Activated CD8-positive, alpha-beta memory T cell treated with anti-CD3 and anti-CD28 coated beads, Interleukin-2, amount 10 ng/mL, durations not matched to agents 7 days and 5 days (primary cell): ENCODE results near the gene JPH4. TPM values are rescaled to one million over a fixed set of nuclear protein-coding genes. Genes with fewer than 3 reads are reported as not detected.

Source experiments
- total RNA-seq, 2 experiments: library from RNA; stranded (reverse); gene quantifications; one replicate each; pipeline ENCODE4 v1.2.3, GENCODE V29; 2021

Gene JPH4
- total RNA-seq, 2 experiments from 2014 or later, result 0.77 TPM; not detected in 1

Other genes with a start within 250 kb of the JPH4 start
- gene SLC22A17, start 225.9 kb downstream of the JPH4 start, total RNA-seq, result 1 to 10 TPM; 1.7 to 2.8 TPM
- gene EFS, start 213.6 kb downstream of the JPH4 start, total RNA-seq, result not detected
- not detected for gene IL25, start 206.0 kb downstream of the JPH4 start, total RNA-seq
- not detected for gene CMTM5, start 201.7 kb downstream of the JPH4 start, total RNA-seq
- 1 to 10 TPM in 1 of 2 experiments, under 1 TPM in 1; 0.23 to 1.0 TPM for gene MYH6, start 170.5 kb downstream of the JPH4 start, total RNA-seq
- gene MYH7, start 143.1 kb downstream of the JPH4 start, total RNA-seq, result under 1 TPM; 0.09 to 0.16 TPM
- gene NGDN, start 109.1 kb downstream of the JPH4 start, total RNA-seq, result 10 to 100 TPM; 42.7 to 53.0 TPM
- 1 to 10 TPM; 1.8 to 2.7 TPM for gene ZFHX2, start 27.0 kb downstream of the JPH4 start, total RNA-seq
- gene THTPA, start 22.5 kb downstream of the JPH4 start, total RNA-seq, result 10 to 100 TPM; 13.5 to 15.6 TPM
- 100 to 1,000 TPM; 222 to 294 TPM for gene AP1G2, start 11.0 kb downstream of the JPH4 start, total RNA-seq
- 1 to 10 TPM; 1.1 to 2.7 TPM for gene DHRS2, start 57.6 kb upstream of the JPH4 start, total RNA-seq